ENCODE data around the gene TRAF3IP1. TPM values are rescaled to one million over a fixed set of nuclear protein-coding genes. Genes with fewer than 3 reads are reported as not detected.
A peak's percentile ranks its signal among the peaks of the same experiment; 100 is the strongest.

The TRAF3IP1 gene
- total and polyA plus RNA-seq, 2 of the 13 experiments (the other 11 are each of a cell fraction or from before 2014, with no cell fraction given): 4.1 to 12.9 TPM

- TF ChIP-seq U2AF1 (optimal IDR thresholded peaks at IDR 0.05; ENCODE audit: low read depth, low read length) (no peak), ZNF691 (CRISPR knock-in tag; IDR thresholded peaks at IDR 0.05; ENCODE audit: borderline replicate concordance, low read depth) (peak; percentile 22; the same call in 1 of the 2 replicates), ARID2 (CRISPR knock-in tag; IDR thresholded peaks at IDR 0.05; ENCODE audit: borderline replicate concordance) (peak; percentile 15; the same call in 1 of the 2 replicates), AKNA (CRISPR knock-in tag; IDR thresholded peaks at IDR 0.05; ENCODE audit: borderline replicate concordance) (no peak), MAFF (IDR thresholded peaks at IDR 0.05; ENCODE audit: low read depth, low read length) (peak; percentile 16), ZNF468 (CRISPR knock-in tag; IDR thresholded peaks at IDR 0.05) (no peak), FOXO1 (CRISPR knock-in tag; IDR thresholded peaks at IDR 0.05) (peak; percentile 75), ZNF766 (CRISPR knock-in tag; IDR thresholded peaks at IDR 0.05; ENCODE audit: borderline replicate concordance) (no peak), GATAD2A (CRISPR knock-in tag; IDR thresholded peaks at IDR 0.05) (peak; percentile 50), ZKSCAN8 (CRISPR knock-in tag; IDR thresholded peaks at IDR 0.05; ENCODE audit: borderline replicate concordance) (peak; percentile 43; the same call in 1 of the 2 replicates), KDM5B (CRISPR knock-in tag; IDR thresholded peaks at IDR 0.05; ENCODE audit: borderline replicate concordance) (no peak), ZNF205 (CRISPR knock-in tag; IDR thresholded peaks at IDR 0.05) (peak; percentile 76), RNF219 (CRISPR knock-in tag; IDR thresholded peaks at IDR 0.05) (no peak)
- TF ChIP-seq, protein P1, sequence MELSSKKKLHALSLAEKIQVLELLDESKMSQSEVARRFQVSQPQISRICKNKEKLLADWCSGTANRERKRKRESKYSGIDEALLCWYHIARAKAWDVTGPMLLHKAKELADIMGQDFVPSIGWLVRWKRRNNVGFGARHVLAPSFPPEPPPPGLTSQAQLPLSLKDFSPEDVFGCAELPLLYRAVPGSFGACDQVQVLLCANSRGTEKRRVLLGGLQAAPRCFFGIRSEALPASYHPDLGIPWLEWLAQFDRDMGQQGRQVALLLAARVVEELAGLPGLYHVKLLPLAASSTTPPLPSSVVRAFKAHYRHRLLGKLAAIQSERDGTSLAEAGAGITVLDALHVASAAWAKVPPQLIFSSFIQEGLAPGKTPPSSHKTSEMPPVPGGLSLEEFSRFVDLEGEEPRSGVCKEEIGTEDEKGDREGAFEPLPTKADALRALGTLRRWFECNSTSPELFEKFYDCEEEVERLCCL (CRISPR knock-in tag; IDR thresholded peaks at IDR 0.05; ENCODE audit: borderline replicate concordance): 0 out of 2 replicates have a peak, but pooled peaks have one; percentile 44
- TF ChIP-seq, protein P2, sequence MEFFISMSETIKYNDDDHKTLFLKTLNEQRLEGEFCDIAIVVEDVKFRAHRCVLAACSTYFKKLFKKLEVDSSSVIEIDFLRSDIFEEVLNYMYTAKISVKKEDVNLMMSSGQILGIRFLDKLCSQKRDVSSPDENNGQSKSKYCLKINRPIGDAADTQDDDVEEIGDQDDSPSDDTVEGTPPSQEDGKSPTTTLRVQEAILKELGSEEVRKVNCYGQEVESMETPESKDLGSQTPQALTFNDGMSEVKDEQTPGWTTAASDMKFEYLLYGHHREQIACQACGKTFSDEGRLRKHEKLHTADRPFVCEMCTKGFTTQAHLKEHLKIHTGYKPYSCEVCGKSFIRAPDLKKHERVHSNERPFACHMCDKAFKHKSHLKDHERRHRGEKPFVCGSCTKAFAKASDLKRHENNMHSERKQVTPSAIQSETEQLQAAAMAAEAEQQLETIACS (CRISPR knock-in tag; IDR thresholded peaks at IDR 0.05): no peak
- TF ChIP-seq, protein P3, sequence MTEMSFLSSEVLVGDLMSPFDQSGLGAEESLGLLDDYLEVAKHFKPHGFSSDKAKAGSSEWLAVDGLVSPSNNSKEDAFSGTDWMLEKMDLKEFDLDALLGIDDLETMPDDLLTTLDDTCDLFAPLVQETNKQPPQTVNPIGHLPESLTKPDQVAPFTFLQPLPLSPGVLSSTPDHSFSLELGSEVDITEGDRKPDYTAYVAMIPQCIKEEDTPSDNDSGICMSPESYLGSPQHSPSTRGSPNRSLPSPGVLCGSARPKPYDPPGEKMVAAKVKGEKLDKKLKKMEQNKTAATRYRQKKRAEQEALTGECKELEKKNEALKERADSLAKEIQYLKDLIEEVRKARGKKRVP (CRISPR knock-in tag; IDR thresholded peaks at IDR 0.05): no peak
Measured at GRCh38 chr2:238403632-238404405, 83.5 kb downstream of the TRAF3IP1 start (continued).
